K562 (cell line): Measurements from ENCODE around the gene NLRC3. TPM values are rescaled to one million over a fixed set of nuclear protein-coding genes. Genes with fewer than 3 reads are reported as not detected.

Experiments
- ATAC-seq: fragments of 200-7000 bp; cut with Tn5 transposase; 3 replicates; pipeline ENCODE4 v1.9.1; 2020; ENCODE audit warnings: moderate library complexity
- BruUV-seq: library from RNA; stranded (reverse); fragments of 400-500 nt; replicated peaks from 2 replicates; lab custom pipeline; 2021; lab: Mats Ljungman, UMichigan
- CTCF ChIA-PET: fragments of 300-600 bp; formaldehyde crosslinking; extraction: SDS; loops from one replicate; lab custom pipeline; 2021; ENCODE audit warnings: low intra/inter-chr PET ratio; lab: Yijun Ruan, JAX
- POLR2A ChIA-PET: fragments of 300-600, 350-650 bp; sonication (Branson Sonifier 250); formaldehyde crosslinking; extraction: SDS; loops from one replicate; lab custom pipeline; 2021; ENCODE audit warnings: antibody characterized with exemption, inconsistent platforms; lab: Yijun Ruan, JAX
- DNase-seq, 4 experiments: peaks; one replicate each; pipeline versions ENCODE4 v3.0.0 to v3.0.0-alpha.2; 2011 to 2018; ENCODE audit warnings: low spot score in 3 of 4, mixed read lengths in 3 of 4; ENCODE audit errors: extremely low read depth in 1 of 4
- FAIRE-seq: peaks from 2 replicates; lab custom pipeline; 2011; peaks lifted over from hg19 to GRCh38; lab: Jason Lieb, UNC
- H2AFZ ChIP-seq: 2 replicates; pipeline ENCODE4 v1.6.0; 2011; ENCODE audit warnings: low read depth, low read length, control low read depth, inconsistent platforms
- H3K27ac ChIP-seq: fragments of 200-600 bp; 3 replicates; pipeline ENCODE4 v1.8.0; 2011; ENCODE audit warnings: low read depth, mild to moderate bottlenecking, control low read depth, inconsistent platforms, low read length, moderate library complexity, mixed read lengths; ENCODE audit errors: extremely low read depth
- H3K27me3 ChIP-seq, 2 experiments: fragments of 300-600 bp in 1 of 2; 2 replicates in 1 of 2; 3 replicates in 1 of 2; pipeline versions ENCODE4 v1.6.0 to v1.8.0; 2011; ENCODE audit warnings: inconsistent platforms in 2 of 2, low read length in 2 of 2, mild to moderate bottlenecking in 1 of 2, mixed read lengths in 1 of 2, moderate library complexity in 1 of 2; ENCODE audit not compliant: control insufficient read depth in 2 of 2, insufficient read depth in 2 of 2
- H3K36me3 ChIP-seq: fragments of 300-600 bp; 3 replicates; pipeline ENCODE4 v1.8.0; 2011; ENCODE audit warnings: mild to moderate bottlenecking, low read length, inconsistent platforms; ENCODE audit not compliant: control insufficient read depth, insufficient read depth
- H3K4me1 ChIP-seq, 2 experiments: fragments of 200-600 bp in 1 of 2; replicated peaks in 1 of 2; 2 replicates in 1 of 2; 3 replicates in 1 of 2; pipeline versions ENCODE4 v1.5.1 to v1.8.0; 2011; ENCODE audit warnings: inconsistent platforms in 2 of 2, low read length in 2 of 2, mild to moderate bottlenecking in 1 of 2, mixed read lengths in 1 of 2, moderate library complexity in 1 of 2; ENCODE audit not compliant: control insufficient read depth in 2 of 2, insufficient read depth in 2 of 2
- H3K4me2 ChIP-seq: 2 replicates; pipeline ENCODE4 v1.6.1; 2011; ENCODE audit warnings: low read length, control low read depth, inconsistent platforms, mixed read lengths; ENCODE audit not compliant: insufficient read depth
- H3K4me3 ChIP-seq: fragments of 200-600 bp; sonication (generic), shearing (Covaris generic); 2 replicates; pipeline ENCODE4 v1.5.1; 2016; ENCODE audit warnings: control low read depth, inconsistent platforms
- H3K79me2 ChIP-seq: fragments of 200-600 bp; 3 replicates; pipeline ENCODE4 v1.8.0; 2011; ENCODE audit warnings: low read length, inconsistent platforms; ENCODE audit not compliant: control insufficient read depth, insufficient read depth
- H3K9ac ChIP-seq, 2 experiments: 2 replicates each; pipeline versions ENCODE4 v1.6.0 to v1.6.1; 2011; ENCODE audit warnings: low read depth in 2 of 2, low read length in 2 of 2, control low read depth in 1 of 2, inconsistent platforms in 1 of 2, mild to moderate bottlenecking in 1 of 2, mixed read lengths in 1 of 2; ENCODE audit not compliant: insufficient read depth in 1 of 2
- H3K9me1 ChIP-seq: one replicate; pipeline ENCODE4 v1.6.0; 2011; ENCODE audit warnings: inconsistent platforms, mild to moderate bottlenecking, low read length, moderate library complexity; ENCODE audit not compliant: control insufficient read depth, insufficient read depth
- H3K9me3 ChIP-seq: replicated peaks from 2 replicates; pipeline ENCODE4 v1.5.1; 2011; ENCODE audit warnings: low read depth, low read length, inconsistent platforms; ENCODE audit not compliant: control insufficient read depth, insufficient read depth
- H4K20me1 ChIP-seq: replicated peaks from 2 replicates; pipeline ENCODE4 v1.6.1; 2011; ENCODE audit warnings: low read length, inconsistent platforms, mixed read lengths; ENCODE audit not compliant: control insufficient read depth, insufficient read depth
- MTA2 ChIP-seq: fragments of 450-650 bp; IDR thresholded peaks from 2 replicates; pipeline ENCODE4 v1.6.1; 2016; ENCODE audit warnings: low read depth
- PRDM10 ChIP-seq: fragments of 450-650 bp; IDR thresholded peaks from 2 replicates; pipeline ENCODE4 v1.6.1; 2018; ENCODE audit not compliant: partially characterized antibody
- RBM25 ChIP-seq: fragments of 200-400 bp; formaldehyde crosslinking; IDR thresholded peaks from 2 replicates; pipeline ENCODE4 v1.6.1; 2018; ENCODE audit warnings: low read length, low read depth, moderate library complexity; ENCODE audit not compliant: severe bottlenecking
- ZNF121 ChIP-seq: sonication (generic); formaldehyde crosslinking; conservative IDR thresholded peaks from 2 replicates; pipeline ENCODE4 v1.8.0; 2022; ENCODE audit warnings: missing genetic modification reagents
- ZNF644 ChIP-seq: fragments of 200-800 bp; sonication (Bioruptor generic); IDR thresholded peaks from 2 replicates; pipeline ENCODE4 v1.6.1; 2016; ENCODE audit warnings: low read depth, missing genetic modification characterization, missing compliant biosample characterization
- WGBS: fragments of 100-300 bp; shearing (Covaris generic); methylation state at CpG from one replicate; pipeline ENCODE4 v1.1.6; 2016; ENCODE audit warnings: low coverage, mixed read lengths; ENCODE audit not compliant: insufficient coverage; ENCODE audit errors: missing lambda C conversion rate; 5-methylcytosine and 5-hydroxymethylcytosine counted together
- in situ Hi-C: fragments of 300-500 bp; cut with MboI; formaldehyde crosslinking; loops from 4 replicates; pipeline ENCODE4 v1.15.0; 2018; ENCODE audit warnings: inconsistent platforms, mixed read lengths
- intact Hi-C: fragments of 100-400 bp; cut with micrococcal nuclease; formaldehyde crosslinking; loops from 2 replicates; pipeline ENCODE4 v1.14.2; 2022
- polyA plus RNA-seq, 8 experiments: library from polyadenylated mRNA; depleted of rRNA in 4 of 8; stranded (reverse) in 5 of 8; unstranded in 3 of 8; fragments of >200 nt; fragmentation: Nextera tagmentation in 2 of 8; fragmentation: Illumina TruSeq in 1 of 8; extraction: Ambion mirVana in 2 of 8; extraction: Trizol in 1 of 8; gene quantifications; 2 replicates each; pipeline versions ENCODE4 v1.2.1 to v1.2.3, GENCODE V29; 2011 to 2014; ENCODE audit warnings: inconsistent platforms in 1 of 8, missing spikeins in 1 of 8
- total RNA-seq, 7 experiments: library from RNA; depleted of rRNA in 6 of 7; stranded (reverse); fragments of >200 nt in 6 of 7; fragmentation: Illumina TruSeq in 2 of 7; extraction: Trizol in 2 of 7; gene quantifications; 2 replicates each; pipeline versions ENCODE4 v1.2.1 to v1.2.3, GENCODE V29; 2011 to 2021; ENCODE audit warnings: low replicate concordance in 1 of 7

Gene NLRC3
- total and polyA plus RNA-seq, 9 of the 15 experiments (the other 6 are each of a cell fraction or from before 2014, with no cell fraction given), result 0.03 to 0.13 (median 0.03) TPM; not detected in 4

- Histone ChIP-seq H2AFZ (no peak overlapping the region), H3K27me3 (no peaks in the 10 kb centered on the region), H3K4me1 (0 out of 5 replicates have a peak, but pooled peaks cover 0 to 5% of the 10 kb centered on the region in 2 experiments), H3K9ac (no peak overlapping the region), H3K9me1 (no peaks in the 10 kb centered on the region), H3K27ac (no peak overlapping the region), H3K4me3 (no peak overlapping the region), H3K79me2 (no peaks in the 10 kb centered on the region), H3K36me3 (no peaks in the 10 kb centered on the region), H3K9me3 (no peaks in the 10 kb centered on the region), H4K20me1 (no peaks in the 10 kb centered on the region), H3K4me2 (no peak overlapping the region)
- FAIRE-seq (no peak), ATAC-seq (no peak), DNase-seq (no peak)
- 48% methylated on average over 5 of the region's 5 CpGs for WGBS
- in situ Hi-C loops (no loop called here), intact Hi-C loops (no loop called here)
- POLR2A ChIA-PET, result no interaction called here
- BruUV-seq, result no TSS peak
- TF ChIP-seq ZNF121, result peak; percentile 72; the same call in 1 of the 2 replicates
- no peak for TF ChIP-seq PRDM10
- TF ChIP-seq MTA2, result no peak
- TF ChIP-seq ZNF644 (tag), result no peak
- TF ChIP-seq RBM25, result peak; percentile 12
- CTCF ChIA-PET, result no interaction called here
Observed at GRCh38 chr16:3625331-3625730, 48.1 kb upstream of the NLRC3 start.
